A673 (cell line): ENCODE data around the gene MSRB1. TPM values are rescaled to one million over a fixed set of nuclear protein-coding genes. Genes with fewer than 3 reads are reported as not detected.

ENCODE experiments used
- BruUV-seq: library from RNA; stranded (reverse); fragments of 400-500 nt; replicated peaks from 2 replicates; lab custom pipeline; 2021; lab: Mats Ljungman, UMichigan
- CTCF ChIA-PET: fragments of 300-600 bp; sonication (Branson Sonifier 250); formaldehyde crosslinking; loops from one replicate; lab custom pipeline; 2022; ENCODE audit warnings: antibody characterized with exemption; lab: Charles Lee
- POLR2A ChIA-PET: fragments of 300-600 bp; sonication (Branson Sonifier 250); formaldehyde crosslinking; loops from one replicate; lab custom pipeline; 2022; ENCODE audit warnings: antibody characterized with exemption; ENCODE audit not compliant: low non-redundant PET; lab: Charles Lee
- DNase-seq: peaks from one replicate; pipeline ENCODE4 v3.0.0-alpha.2; 2015; ENCODE audit warnings: low spot score
- H3K27ac ChIP-seq: fragments of 200-600 bp; sonication (generic); 2 replicates; pipeline ENCODE4 v1.5.1; 2016; ENCODE audit warnings: mixed run types, low read depth, mild to moderate bottlenecking, mixed read lengths, antibody characterized with exemption, low read length; ENCODE audit not compliant: poor library complexity, severe bottlenecking
- H3K27me3 ChIP-seq: fragments of 200-600 bp; sonication (generic); replicated peaks from 2 replicates; pipeline ENCODE4 v1.6.1; 2017; ENCODE audit warnings: mixed run types, low read depth, mild to moderate bottlenecking, mixed read lengths, antibody characterized with exemption, low read length; ENCODE audit not compliant: insufficient read depth, poor library complexity
- H3K36me3 ChIP-seq: fragments of 200-600 bp; sonication (generic); 2 replicates; pipeline ENCODE4 v1.6.1; 2016; ENCODE audit warnings: mixed run types, mild to moderate bottlenecking, mixed read lengths, antibody characterized with exemption, low read length; ENCODE audit not compliant: insufficient read depth, poor library complexity, severe bottlenecking
- H3K4me1 ChIP-seq: fragments of 200-600 bp; sonication (generic); 2 replicates; pipeline ENCODE4 v1.6.1; 2017; ENCODE audit warnings: mixed run types, mild to moderate bottlenecking, mixed read lengths, antibody characterized with exemption, low read length; ENCODE audit not compliant: insufficient read depth, poor library complexity, severe bottlenecking
- H3K4me3 ChIP-seq: fragments of 200-600 bp; sonication (generic); 2 replicates; pipeline ENCODE4 v1.5.1; 2016; ENCODE audit warnings: low read depth, mixed run types, mild to moderate bottlenecking, mixed read lengths, low read length; ENCODE audit not compliant: poor library complexity, severe bottlenecking
- H3K9me3 ChIP-seq: fragments of 200-600 bp; sonication (generic); 2 replicates; pipeline ENCODE4 v1.6.1; 2016; ENCODE audit warnings: mixed run types, low read depth, mild to moderate bottlenecking, mixed read lengths, antibody characterized with exemption, low read length; ENCODE audit not compliant: poor library complexity, severe bottlenecking
- EZH2 ChIP-seq: fragments of 200-600 bp; sonication (generic); IDR thresholded peaks from 2 replicates; pipeline ENCODE4 v1.6.1; 2017; ENCODE audit warnings: borderline replicate concordance, low read depth, mild to moderate bottlenecking, mixed read lengths, antibody characterized with exemption, low read length; ENCODE audit not compliant: poor library complexity, severe bottlenecking
- intact Hi-C: fragments of 100-400 bp; cut with micrococcal nuclease; formaldehyde crosslinking; loops from one replicate; pipeline ENCODE4 v1.10.0; 2022; ENCODE audit not compliant: unreplicated experiment
- total RNA-seq: library from RNA; stranded (reverse); gene quantifications from 2 replicates; pipeline ENCODE4 v1.2.3, GENCODE V29; 2021
- TF ChIP-seq, protein P1 (sequence below): fragments of 300-800, 200-600 bp; sonication (generic); conservative IDR thresholded peaks from 2 replicates; pipeline ENCODE4 v1.5.1; 2017; ENCODE audit warnings: low read depth, mild to moderate bottlenecking, antibody characterized with exemption, low read length, moderate library complexity, mixed read lengths

Gene MSRB1
- total RNA-seq, 1 experiment from 2014 or later: 17.7 TPM

DNA sequence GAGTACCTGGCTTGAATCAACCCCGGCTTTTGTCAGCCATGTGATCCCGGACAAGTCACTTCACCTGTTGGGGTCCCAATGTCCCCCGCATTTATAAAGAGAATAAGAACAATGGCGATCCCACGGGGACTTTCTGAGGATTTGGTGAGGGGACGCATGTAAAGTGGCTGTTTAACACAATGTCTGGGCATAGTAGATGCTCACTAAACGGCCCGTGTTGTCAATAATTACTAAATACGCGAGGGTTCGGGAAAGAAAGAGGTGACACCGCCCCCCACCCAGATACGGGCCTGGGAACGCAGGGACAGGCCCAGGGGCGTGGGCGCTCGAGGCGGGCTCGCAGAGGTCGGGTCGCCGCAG, 48.6 kb upstream of the MSRB1 start:
- ChIA-PET POLR2A (interaction anchor here (1.0 kb wide), 1 partner anchor 27 kb away, joined by 3 read pairs; the partner anchor contains the start of gene RPS2), CTCF (interaction anchor here (0.6 kb wide), 1 partner anchor 149 kb away, joined by 8 read pairs; no protein-coding TSS in a partner anchor)
- no peak for DNase-seq
- H3K4me1 ChIP-seq: peaks cover 6% of the 10 kb centered on the region
- intact Hi-C loops: no loop called here
- no peak overlapping the region for H3K4me3 ChIP-seq
- no peak for TF ChIP-seq EZH2
- TF ChIP-seq, protein P1, sequence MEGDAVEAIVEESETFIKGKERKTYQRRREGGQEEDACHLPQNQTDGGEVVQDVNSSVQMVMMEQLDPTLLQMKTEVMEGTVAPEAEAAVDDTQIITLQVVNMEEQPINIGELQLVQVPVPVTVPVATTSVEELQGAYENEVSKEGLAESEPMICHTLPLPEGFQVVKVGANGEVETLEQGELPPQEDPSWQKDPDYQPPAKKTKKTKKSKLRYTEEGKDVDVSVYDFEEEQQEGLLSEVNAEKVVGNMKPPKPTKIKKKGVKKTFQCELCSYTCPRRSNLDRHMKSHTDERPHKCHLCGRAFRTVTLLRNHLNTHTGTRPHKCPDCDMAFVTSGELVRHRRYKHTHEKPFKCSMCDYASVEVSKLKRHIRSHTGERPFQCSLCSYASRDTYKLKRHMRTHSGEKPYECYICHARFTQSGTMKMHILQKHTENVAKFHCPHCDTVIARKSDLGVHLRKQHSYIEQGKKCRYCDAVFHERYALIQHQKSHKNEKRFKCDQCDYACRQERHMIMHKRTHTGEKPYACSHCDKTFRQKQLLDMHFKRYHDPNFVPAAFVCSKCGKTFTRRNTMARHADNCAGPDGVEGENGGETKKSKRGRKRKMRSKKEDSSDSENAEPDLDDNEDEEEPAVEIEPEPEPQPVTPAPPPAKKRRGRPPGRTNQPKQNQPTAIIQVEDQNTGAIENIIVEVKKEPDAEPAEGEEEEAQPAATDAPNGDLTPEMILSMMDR: no peak
- no TSS peak for BruUV-seq
- no peaks in the 10 kb centered on the region for H3K36me3 ChIP-seq
- peaks cover 17% of the 10 kb centered on the region for H3K27me3 ChIP-seq
- H3K27ac ChIP-seq: no peak overlapping the region
- H3K9me3 ChIP-seq: no peaks in the 10 kb centered on the region

DNA sequence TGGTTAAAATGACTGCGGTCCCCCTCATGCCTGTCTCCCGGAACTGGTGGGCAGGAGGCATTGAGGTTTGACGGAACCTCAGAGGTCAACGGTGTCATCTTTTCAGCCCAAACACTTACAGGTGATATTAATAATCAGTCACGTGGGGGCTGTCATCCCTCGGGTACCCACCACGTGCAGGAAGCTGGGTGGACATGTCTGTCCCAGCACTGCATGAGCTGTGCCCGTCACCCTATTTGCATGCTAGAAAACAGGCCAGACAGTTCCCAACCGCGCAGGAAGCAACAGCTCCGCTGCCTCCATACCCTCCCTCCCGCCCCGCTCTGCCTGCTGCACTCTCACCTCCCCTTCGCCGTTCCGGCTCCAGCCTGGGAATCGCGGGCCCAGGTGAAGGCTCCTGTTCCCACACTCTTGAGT, 48.1 kb upstream of the MSRB1 start:
- CTCF ChIA-PET: interaction anchor here (0.6 kb wide), 1 partner anchor 10 kb away, joined by 3 read pairs; the partner anchor contains the start of gene NOXO1
- H3K4me3 ChIP-seq: peak overlapping the region; percentile 44
- intact Hi-C loops: no loop called here

DNA sequence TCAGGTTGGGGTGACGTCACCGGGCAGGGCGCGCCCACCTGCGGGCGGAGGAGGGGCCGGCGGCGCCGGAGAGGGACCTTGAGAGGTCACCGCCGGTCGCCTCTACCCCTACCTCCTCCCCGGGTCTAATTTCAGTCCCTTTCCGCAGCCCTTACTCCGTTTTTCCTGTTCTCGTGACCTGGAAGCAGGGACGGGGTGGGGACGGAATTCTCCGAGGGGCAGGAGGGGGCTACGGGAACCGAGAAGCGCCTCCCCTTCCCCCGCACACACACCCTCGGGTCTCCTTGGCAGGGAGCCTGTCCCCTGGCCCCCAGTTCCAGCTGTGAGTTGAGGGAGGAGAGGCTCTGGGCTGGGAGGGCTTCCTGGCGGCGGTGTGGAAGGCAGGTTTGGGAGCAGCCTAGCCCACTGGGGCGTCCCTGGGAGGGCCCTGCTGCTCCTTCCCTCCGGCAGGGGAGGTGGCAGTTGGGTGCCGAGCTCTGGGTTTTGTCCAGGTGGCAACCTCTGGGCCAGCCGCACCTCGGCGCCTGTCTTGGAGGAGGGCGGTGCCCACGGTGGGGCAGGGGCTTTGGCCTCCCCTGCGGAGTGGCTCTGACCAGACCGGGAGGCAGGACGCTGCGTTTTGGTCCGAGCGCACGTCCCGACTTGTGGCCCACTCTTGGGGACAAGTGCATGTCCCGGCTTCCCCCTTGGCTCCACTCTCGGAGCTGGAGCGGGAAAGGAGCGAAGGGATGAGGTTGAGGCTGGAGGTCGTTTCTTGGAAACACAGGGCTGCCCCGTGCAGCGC, 47.5 kb upstream of the MSRB1 start:
- DNase-seq: no peak
- ChIA-PET CTCF (interaction anchor here (0.6 kb wide), 1 partner anchor 9 kb away, joined by 3 read pairs; the partner anchor contains the start of gene NOXO1), POLR2A (no interaction called here)
- Histone ChIP-seq H3K36me3 (peaks cover 7% of the 10 kb centered on the region), H3K4me1 (peaks cover 6% of the 10 kb centered on the region), H3K27me3 (peaks cover 17% of the 10 kb centered on the region), H3K27ac (no peak overlapping the region), H3K4me3 (peak overlapping the region; percentile 44), H3K9me3 (no peaks in the 10 kb centered on the region)
- intact Hi-C loops: no loop called here
- TF ChIP-seq, protein P1: no peak
- TF ChIP-seq EZH2: no peak
- no TSS peak for BruUV-seq

More for the DNA sequence above, 48.1 kb upstream of the MSRB1 start:
- peaks cover 17% of the 10 kb centered on the region for H3K27me3 ChIP-seq
- TF ChIP-seq EZH2: no peak
- TF ChIP-seq, protein P1: no peak
- BruUV-seq: no TSS peak
- POLR2A ChIA-PET: no interaction called here
- peaks cover 6% of the 10 kb centered on the region for H3K4me1 ChIP-seq
- no peaks in the 10 kb centered on the region for H3K9me3 ChIP-seq
- no peak overlapping the region for H3K27ac ChIP-seq
- DNase-seq: no peak
- peaks cover 3% of the 10 kb centered on the region for H3K36me3 ChIP-seq
